ENCODE data around the gene CTR9.
A peak's percentile ranks its signal among the peaks of the same experiment; 100 is the strongest.

The CTR9 gene

DNA sequence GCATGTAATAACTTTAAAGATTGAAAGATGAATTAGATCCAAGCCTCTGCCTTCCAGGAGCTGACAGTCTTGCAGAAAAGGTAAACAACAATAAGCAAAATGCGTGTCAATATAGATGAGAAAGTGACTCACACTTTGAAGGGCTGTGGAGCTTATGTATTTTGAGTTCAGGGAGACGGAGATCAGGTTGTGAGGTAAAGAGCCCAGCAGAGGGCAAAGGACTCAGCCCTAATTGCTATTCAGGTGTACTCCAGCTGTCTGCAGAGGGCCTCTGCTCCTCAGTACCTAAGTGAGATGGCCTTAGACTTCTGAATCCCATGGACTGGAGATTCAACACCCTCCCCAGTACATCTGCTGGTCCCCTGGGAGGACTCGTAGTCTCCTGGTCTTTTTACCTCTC lies 22.9 kb upstream of the CTR9 start:
- Mint-ChIP-seq H3K4me3 (no peak overlapping the region), H3K27ac (no peak overlapping the region), H3K36me3 (ENCODE audit: low read depth) (no peaks in the 10 kb centered on the region), H3K4me1 (ENCODE audit: low read depth) (peaks cover 12% of the 10 kb centered on the region), H3K9me3 (no peaks in the 10 kb centered on the region), H3K27me3 (ENCODE audit: low read depth) (peaks cover 18% of the 10 kb centered on the region)
- no peak for DNase-seq (ENCODE audit: low spot score)

DNA sequence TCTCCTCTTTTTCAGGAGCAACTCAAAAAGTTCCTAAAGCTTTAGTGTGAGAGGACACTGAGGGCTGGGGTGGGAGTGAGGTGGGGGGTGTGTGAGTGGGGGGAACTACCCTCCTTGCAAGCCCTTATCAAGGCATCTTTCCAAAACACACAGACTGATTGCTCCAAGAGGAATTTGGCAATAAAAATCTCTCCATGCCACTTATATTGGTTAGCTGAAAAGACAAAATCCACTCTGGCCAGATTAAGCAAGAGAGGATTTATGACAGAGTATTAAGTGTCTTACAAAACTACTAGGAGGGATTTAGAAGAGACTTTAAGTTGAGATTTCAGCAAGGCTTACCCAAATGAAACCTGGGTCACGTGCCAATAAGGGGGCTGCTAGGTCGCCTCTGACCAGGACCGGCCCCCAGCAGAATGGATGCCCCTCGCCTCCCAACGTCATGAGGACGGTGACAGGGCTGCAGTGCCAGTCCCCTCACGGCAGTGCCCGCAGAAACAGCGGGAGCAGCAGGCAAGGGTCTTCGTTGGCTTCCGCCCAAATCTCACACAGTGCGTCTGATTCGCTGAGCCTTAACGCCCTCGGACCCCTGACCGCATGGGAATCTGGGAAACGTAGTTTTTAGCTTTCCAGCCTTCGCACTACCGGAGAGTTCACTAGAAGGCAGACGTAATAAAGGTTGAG lies 22.1 kb upstream of the CTR9 start:
- no peak overlapping the region for H3K4me3 Mint-ChIP-seq
- no peak for DNase-seq (ENCODE audit: low spot score)

DNA sequence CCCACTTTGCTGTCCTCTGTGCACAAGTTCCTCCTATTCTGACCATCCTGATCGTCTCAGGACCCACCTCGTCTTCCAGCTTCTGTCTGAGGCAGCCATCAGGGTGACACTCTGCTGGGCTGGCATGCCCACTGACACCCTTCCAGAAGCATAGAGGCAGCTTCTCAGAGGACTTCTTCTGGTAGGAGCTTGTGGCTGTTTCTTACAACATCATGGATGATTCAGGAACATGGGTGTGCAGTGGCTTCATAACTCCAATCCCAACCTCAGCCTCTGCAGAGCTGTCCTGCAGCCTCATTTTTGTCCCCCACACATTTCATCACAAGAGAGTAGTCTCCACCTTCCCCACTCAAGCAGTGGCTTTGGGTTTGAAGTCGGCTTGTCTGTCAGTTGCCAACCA lies 20.9 kb upstream of the CTR9 start:
- Mint-ChIP-seq H3K27me3 (ENCODE audit: low read depth) (peaks cover 19% of the 10 kb centered on the region), H3K9me3 (no peaks in the 10 kb centered on the region), H3K4me3 (no peak overlapping the region), H3K27ac (no peak overlapping the region), H3K4me1 (ENCODE audit: low read depth) (peaks cover 11% of the 10 kb centered on the region), H3K36me3 (ENCODE audit: low read depth) (no peaks in the 10 kb centered on the region)
- DNase-seq (ENCODE audit: low spot score) = no peak

More for the DNA sequence above, 22.1 kb upstream of the CTR9 start:
- no peak overlapping the region for H3K27ac Mint-ChIP-seq
- no peaks in the 10 kb centered on the region for H3K9me3 Mint-ChIP-seq
- peaks cover 12% of the 10 kb centered on the region for H3K4me1 Mint-ChIP-seq (ENCODE audit: low read depth)
- peaks cover 18% of the 10 kb centered on the region for H3K27me3 Mint-ChIP-seq (ENCODE audit: low read depth)
- no peaks in the 10 kb centered on the region for H3K36me3 Mint-ChIP-seq (ENCODE audit: low read depth)

DNA sequence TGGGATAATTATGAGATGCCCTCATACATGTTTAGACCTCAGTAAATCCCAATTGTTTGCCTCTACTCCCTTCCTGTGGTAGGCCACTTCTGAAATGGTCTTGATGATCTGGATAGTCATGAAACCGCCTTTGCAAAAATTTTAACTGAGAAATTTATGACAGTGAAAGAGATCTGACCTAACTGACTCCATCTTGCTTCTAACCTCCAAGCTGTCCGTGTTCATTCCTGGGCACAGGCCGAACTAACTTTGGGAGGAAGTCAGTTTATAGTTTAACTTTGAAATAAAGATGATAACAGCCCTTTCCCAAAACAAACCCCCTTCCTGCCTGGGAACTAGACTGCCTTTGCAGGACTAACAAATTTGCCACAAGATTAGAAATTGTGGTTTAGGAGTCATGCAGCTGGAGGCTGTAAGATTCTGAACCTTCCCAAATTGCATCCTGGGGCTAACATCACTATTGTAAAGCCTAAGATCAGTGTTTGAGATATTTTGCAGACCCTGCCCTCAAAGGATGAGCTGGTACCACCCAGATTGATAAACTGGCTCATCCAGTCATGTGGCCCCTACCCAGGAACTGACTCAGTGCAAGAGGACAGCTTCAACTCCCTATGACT lies 19.9 kb upstream of the CTR9 start:
- peaks cover 9% of the 10 kb centered on the region for H3K4me1 Mint-ChIP-seq (ENCODE audit: low read depth)
- H3K9me3 Mint-ChIP-seq = no peaks in the 10 kb centered on the region
- H3K4me3 Mint-ChIP-seq = no peak overlapping the region
- DNase-seq (ENCODE audit: low spot score) = no peak
- peaks cover 19% of the 10 kb centered on the region for H3K27me3 Mint-ChIP-seq (ENCODE audit: low read depth)
- H3K27ac Mint-ChIP-seq = no peak overlapping the region
- H3K36me3 Mint-ChIP-seq (ENCODE audit: low read depth) = no peaks in the 10 kb centered on the region

DNA sequence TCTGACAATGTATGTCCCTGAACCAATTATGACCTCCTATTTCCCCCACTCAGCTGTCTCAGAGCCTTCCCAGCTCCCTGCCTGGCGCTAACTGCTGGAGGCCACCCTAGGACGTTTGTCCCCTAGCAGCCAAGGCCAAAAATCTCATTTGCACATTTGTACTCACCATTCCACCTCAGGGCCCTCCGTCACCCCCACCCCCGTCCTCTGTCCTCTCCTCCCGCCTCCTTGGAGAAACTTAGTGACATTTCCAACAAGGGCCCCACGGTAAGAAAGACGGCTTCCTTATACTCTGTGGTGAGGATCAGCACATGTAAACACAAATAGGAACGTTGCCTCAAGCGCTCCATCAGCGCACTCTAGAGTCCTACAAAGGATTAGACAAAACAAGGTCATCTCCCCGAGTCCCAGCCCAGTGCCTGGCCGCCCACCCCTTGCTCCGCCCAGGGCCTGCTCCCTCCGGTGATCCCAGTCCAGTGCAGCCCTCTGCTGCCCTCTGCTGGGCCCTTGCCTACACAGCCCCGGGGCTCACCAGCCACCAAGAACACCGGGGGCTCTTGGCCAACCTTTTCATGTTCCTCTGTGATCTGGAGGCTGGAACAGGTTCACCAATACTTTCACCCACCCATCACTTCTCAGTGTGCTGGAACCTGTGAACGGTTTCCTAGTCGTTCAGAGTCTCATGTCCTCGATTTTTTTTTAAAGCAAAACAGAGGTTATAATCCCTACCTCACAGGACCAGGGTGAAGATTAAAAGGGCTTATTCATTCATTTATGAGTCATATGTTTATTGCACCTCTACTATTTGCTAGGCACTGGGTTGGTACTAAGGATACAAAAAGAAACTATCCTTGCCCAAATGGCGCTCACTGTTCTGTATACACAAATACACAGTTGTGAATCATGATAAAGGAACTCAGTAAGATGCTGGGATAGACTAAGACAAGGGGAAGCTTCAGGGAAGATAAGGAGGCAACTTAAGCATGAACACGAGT lies 15.3 kb upstream of the CTR9 start:
- peaks cover 10% of the 10 kb centered on the region for H3K4me1 Mint-ChIP-seq (ENCODE audit: low read depth)
- H3K9me3 Mint-ChIP-seq = no peaks in the 10 kb centered on the region
- peak overlapping the region; percentile 27 for H3K4me3 Mint-ChIP-seq
- H3K36me3 Mint-ChIP-seq (ENCODE audit: low read depth) = no peaks in the 10 kb centered on the region
- peaks cover 17% of the 10 kb centered on the region for H3K27me3 Mint-ChIP-seq (ENCODE audit: low read depth)
- DNase-seq (ENCODE audit: low spot score) = peak; percentile 85
- no peak overlapping the region for H3K27ac Mint-ChIP-seq

DNA sequence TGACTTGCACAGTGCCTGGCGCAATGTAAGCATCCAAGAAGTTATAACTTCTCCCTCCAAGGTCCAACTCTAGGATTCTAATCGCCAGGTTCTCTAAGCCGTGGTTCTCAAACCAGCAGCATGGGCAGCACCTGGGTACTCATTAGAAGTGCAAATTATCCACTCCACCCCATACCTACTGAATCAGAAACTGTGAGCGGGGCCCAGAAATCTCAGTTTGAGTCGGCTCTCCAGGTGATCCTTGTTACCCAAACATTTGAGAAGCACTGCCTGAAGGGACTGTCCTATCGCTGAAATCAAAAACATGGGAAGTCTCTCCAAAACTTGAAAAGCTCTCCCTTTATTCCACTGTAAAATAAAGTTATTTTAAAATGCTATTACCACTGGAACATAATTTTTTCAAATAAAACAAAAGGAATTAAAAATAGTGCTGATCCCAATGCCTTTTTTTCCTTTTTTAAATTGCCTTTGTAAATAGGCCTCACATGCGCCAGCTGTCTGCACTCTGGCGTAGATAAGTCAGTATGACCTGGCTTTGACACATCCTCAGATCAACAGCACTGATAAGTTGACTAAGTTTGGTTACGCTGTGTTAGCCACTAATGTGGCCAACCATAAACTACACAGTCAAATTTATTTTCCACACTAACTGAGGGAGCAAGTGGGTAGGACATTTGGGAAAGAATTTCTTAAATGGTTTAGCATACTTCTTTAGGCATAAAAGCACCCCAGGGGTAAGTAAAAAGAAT lies 8.4 kb upstream of the CTR9 start:
- H3K36me3 Mint-ChIP-seq (ENCODE audit: low read depth) = no peaks in the 10 kb centered on the region
- H3K27ac Mint-ChIP-seq = peak overlapping the region; percentile 75
- H3K27me3 Mint-ChIP-seq (ENCODE audit: low read depth) = peaks cover 3% of the 10 kb centered on the region
- H3K4me3 Mint-ChIP-seq = peak overlapping the region; percentile 82
- H3K9me3 Mint-ChIP-seq = no peaks in the 10 kb centered on the region
- peaks cover 38% of the 10 kb centered on the region for H3K4me1 Mint-ChIP-seq (ENCODE audit: low read depth)
- DNase-seq (ENCODE audit: low spot score) = peak; percentile 49

DNA sequence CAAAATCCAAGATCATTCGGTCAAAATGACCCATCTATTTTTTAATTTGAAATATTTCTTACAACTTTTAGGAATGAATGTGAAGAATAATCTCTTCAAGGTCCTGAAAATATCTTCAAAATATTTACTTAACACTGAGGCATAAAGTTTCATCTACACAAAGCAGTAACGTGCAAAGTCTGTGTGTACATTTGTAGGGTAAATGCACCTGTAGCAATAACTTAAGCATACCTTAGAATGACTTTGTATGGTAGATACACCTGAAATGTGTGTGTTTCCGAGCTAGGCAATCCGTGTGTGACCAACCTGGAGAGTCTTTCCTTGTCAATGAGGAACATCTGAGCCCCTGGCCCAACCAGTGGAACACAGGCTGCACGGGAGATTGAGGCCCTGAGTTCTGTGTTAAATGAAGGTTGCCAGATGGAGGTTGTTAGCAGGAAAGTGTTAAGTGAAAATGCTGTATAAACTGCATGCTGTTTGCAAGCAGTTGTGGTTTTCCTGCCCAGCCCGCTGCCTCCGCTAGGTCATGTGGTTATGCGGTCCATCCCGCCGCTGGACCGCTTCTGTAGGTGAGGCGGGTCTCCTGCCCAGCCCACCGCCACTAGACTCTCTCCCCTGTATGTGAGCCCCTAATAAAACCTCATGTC lies 7.6 kb upstream of the CTR9 start:
- H3K4me1 Mint-ChIP-seq (ENCODE audit: low read depth) = peaks cover 44% of the 10 kb centered on the region
- H3K36me3 Mint-ChIP-seq (ENCODE audit: low read depth) = no peaks in the 10 kb centered on the region
- no peaks in the 10 kb centered on the region for H3K27me3 Mint-ChIP-seq (ENCODE audit: low read depth)
- peak; percentile 33 for DNase-seq (ENCODE audit: low spot score)
- peak overlapping the region; percentile 82 for H3K4me3 Mint-ChIP-seq
- peak overlapping the region; percentile 80 for H3K27ac Mint-ChIP-seq
- H3K9me3 Mint-ChIP-seq = no peaks in the 10 kb centered on the region

DNA sequence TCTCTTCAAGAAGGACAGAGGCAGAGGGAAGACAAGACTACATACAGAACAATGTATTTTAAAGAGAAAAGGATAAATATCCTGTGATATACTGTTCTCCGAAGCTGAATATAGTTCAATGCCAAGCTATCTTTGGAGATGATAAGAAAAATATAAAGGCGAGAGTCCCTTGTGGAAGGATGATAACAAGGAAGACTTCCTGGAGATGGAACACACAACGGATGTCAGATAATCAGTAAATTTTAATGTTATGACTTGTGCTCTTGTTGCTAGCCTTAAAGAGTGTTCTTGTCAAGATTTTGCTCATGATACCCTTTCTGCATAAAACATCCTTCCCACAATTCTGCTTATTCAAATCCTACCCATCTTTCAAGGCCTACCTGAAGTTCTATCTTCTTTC lies 6.8 kb upstream of the CTR9 start:
- no peaks in the 10 kb centered on the region for H3K27me3 Mint-ChIP-seq (ENCODE audit: low read depth)
- peak overlapping the region; percentile 82 for H3K4me3 Mint-ChIP-seq
- no peak for DNase-seq (ENCODE audit: low spot score)
- peak overlapping the region; percentile 80 for H3K27ac Mint-ChIP-seq
- no peaks in the 10 kb centered on the region for H3K36me3 Mint-ChIP-seq (ENCODE audit: low read depth)
- H3K9me3 Mint-ChIP-seq = no peaks in the 10 kb centered on the region
- peaks cover 49% of the 10 kb centered on the region for H3K4me1 Mint-ChIP-seq (ENCODE audit: low read depth)

DNA sequence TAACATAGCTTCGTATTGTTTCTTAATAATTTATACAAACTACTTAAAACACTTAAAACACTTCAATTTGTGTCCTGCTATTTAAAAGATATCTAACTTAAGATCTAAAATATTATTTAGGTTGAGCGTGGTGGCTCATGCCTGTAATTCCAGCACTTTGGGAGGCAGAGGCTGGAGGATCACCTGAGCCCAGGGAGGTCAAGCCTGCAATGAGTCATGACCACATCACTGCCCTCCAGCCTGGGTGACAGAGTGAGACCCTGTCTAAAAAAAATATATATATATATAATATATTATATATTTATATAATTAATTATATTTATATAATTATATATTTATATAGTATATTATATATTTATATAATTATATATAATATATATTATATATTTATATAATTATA lies 4.2 kb upstream of the CTR9 start:
- no peaks in the 10 kb centered on the region for H3K36me3 Mint-ChIP-seq (ENCODE audit: low read depth)
- H3K27ac Mint-ChIP-seq = no peak overlapping the region
- H3K4me1 Mint-ChIP-seq (ENCODE audit: low read depth) = peaks cover 52% of the 10 kb centered on the region
- no peak for DNase-seq (ENCODE audit: low spot score)
- no peak overlapping the region for H3K4me3 Mint-ChIP-seq
- H3K9me3 Mint-ChIP-seq = no peaks in the 10 kb centered on the region
- no peaks in the 10 kb centered on the region for H3K27me3 Mint-ChIP-seq (ENCODE audit: low read depth)

DNA sequence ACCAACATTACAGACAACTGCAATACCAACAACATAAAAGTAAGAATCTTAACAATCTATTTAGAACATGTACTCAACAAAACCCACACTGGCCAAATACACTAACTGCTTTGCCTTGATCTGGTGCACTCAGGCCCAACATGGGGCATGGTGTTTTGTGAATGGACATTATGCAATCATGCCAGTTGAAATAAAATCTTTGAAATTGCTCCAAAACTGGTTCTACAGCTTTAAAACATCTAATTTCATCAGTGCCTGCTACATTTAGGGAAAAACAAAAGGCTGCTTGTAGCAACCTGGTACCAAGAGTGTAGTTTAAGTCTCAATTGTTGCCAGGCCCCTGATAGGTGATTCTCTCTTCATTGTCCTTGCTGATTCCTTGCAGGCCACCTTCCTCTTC lies 3.3 kb upstream of the CTR9 start:
- DNase-seq (ENCODE audit: low spot score) = no peak
- Mint-ChIP-seq H3K27ac (no peak overlapping the region), H3K9me3 (no peaks in the 10 kb centered on the region), H3K36me3 (ENCODE audit: low read depth) (peaks cover 3% of the 10 kb centered on the region), H3K4me1 (ENCODE audit: low read depth) (peaks cover 51% of the 10 kb centered on the region), H3K27me3 (ENCODE audit: low read depth) (no peaks in the 10 kb centered on the region), H3K4me3 (no peak overlapping the region)

DNA sequence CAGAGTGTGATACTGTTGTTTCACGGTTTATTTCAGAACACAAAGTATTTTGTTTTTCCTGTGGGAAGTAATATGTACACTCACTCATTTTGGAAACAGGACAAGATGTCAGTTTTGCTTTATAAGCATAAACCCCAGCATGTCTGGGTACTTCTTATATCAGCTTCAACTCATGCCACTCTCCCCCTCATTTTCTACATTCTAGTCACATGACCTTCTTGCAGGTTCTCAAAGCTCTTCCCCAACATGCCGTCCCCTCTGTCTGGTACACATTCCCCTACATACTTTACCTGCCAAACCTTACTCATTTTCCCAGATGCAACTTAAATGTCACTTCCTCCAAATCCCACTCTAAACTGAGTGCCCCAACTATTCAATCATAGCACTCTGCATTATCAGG lies 1.6 kb upstream of the CTR9 start:
- H3K9me3 Mint-ChIP-seq = no peaks in the 10 kb centered on the region
- H3K4me1 Mint-ChIP-seq (ENCODE audit: low read depth) = peaks cover 40% of the 10 kb centered on the region
- no peak for DNase-seq (ENCODE audit: low spot score)
- H3K36me3 Mint-ChIP-seq (ENCODE audit: low read depth) = peaks cover 12% of the 10 kb centered on the region
- no peak overlapping the region for H3K4me3 Mint-ChIP-seq
- H3K27ac Mint-ChIP-seq = peak overlapping the region; percentile 3
- H3K27me3 Mint-ChIP-seq (ENCODE audit: low read depth) = no peaks in the 10 kb centered on the region

DNA sequence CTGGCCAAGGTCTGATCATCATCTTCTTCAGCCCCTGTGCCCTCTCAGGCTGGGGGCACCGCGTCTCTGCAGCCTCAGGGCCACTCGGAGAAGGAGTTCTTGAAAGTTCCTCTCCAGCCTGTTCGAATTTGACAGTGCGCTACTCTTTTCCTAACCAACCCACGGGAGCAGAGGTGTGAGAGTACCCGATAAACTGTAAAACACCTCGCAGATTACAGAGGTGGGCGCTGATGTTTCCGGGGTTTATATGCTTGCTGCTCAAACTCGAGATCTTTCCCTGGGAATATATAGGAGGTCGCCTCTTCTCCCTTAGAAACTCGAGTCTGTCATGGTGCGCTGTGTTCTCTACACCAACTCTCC lies 515 bp downstream of the CTR9 start:
- H3K27ac Mint-ChIP-seq = peak overlapping the region; percentile 92
- peak overlapping the region; percentile 96 for H3K4me3 Mint-ChIP-seq
- H3K4me1 Mint-ChIP-seq (ENCODE audit: low read depth) = peaks cover 28% of the 10 kb centered on the region
- H3K27me3 Mint-ChIP-seq (ENCODE audit: low read depth) = no peaks in the 10 kb centered on the region
- no peaks in the 10 kb centered on the region for H3K9me3 Mint-ChIP-seq
- no peak for DNase-seq (ENCODE audit: low spot score)
- H3K36me3 Mint-ChIP-seq (ENCODE audit: low read depth) = peaks cover 23% of the 10 kb centered on the region

DNA sequence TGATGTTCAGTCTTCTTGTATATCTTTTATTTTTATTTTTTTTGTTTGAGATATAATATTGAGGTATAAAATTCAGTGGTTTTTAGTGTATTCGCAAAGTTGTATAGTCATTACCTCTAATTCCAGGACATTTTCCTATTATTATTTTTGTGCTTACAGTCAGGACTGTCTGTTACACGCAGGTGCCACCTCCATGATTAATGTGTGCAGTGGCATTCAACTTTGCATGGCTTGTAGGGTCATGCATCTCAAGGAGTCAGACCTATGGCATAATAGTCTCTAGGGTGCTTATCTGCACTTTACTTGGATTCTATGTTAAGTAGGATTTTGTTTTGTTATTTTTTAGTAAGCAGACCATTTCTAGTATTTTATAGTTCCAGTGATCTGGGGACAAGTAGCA lies 1.0 kb downstream of the CTR9 start:
- peak overlapping the region; percentile 96 for H3K4me3 Mint-ChIP-seq
- H3K27me3 Mint-ChIP-seq (ENCODE audit: low read depth) = no peaks in the 10 kb centered on the region
- DNase-seq (ENCODE audit: low spot score) = no peak
- H3K4me1 Mint-ChIP-seq (ENCODE audit: low read depth) = peaks cover 28% of the 10 kb centered on the region
- H3K27ac Mint-ChIP-seq = peak overlapping the region; percentile 92
- peaks cover 26% of the 10 kb centered on the region for H3K36me3 Mint-ChIP-seq (ENCODE audit: low read depth)
- no peaks in the 10 kb centered on the region for H3K9me3 Mint-ChIP-seq
